ENCODE measurements around the gene ADGRF1.

- no peak for TF ChIP-seq CTCF (IDR thresholded peaks at IDR 0.05)
- TF ChIP-seq POLR2A (IDR thresholded peaks at IDR 0.05) = no peak
Measured at GRCh38 chr6:47080083-47080596, 38.0 kb upstream of the ADGRF1 start.
